GM19467 (cell line): ENCODE results near the gene ABCC4.
A peak's percentile ranks its signal among the peaks of the same experiment; 100 is the strongest.

Experiments used
- ATAC-seq: cut with Tn5 transposase; IDR thresholded peaks from one replicate; pipeline ENCODE4 v1.9.1; 2021; ENCODE audit warnings: mild to moderate bottlenecking, moderate library complexity; ENCODE audit not compliant: unreplicated experiment

Gene ABCC4

GRCh38 chr13:95234242-95234641, 67.0 kb downstream of the ABCC4 start:
- ATAC-seq = peak; percentile 78

GRCh38 chr13:95233026-95233635, 68.1 kb downstream of the ABCC4 start:
- no peak for ATAC-seq

- no peak for ATAC-seq
These were observed 69.9 kb downstream of the ABCC4 start for GRCh38 chr13:95231393-95231792.

- ATAC-seq = no peak
These were observed 71.4 kb downstream of the ABCC4 start for GRCh38 chr13:95229855-95230254.

GRCh38 chr13:95228130-95228529, 73.1 kb downstream of the ABCC4 start:
- no peak for ATAC-seq

GRCh38 chr13:95226932-95227695, 74.1 kb downstream of the ABCC4 start:
- ATAC-seq = peak; percentile 88

GRCh38 chr13:95226476-95226875, 74.8 kb downstream of the ABCC4 start:
- ATAC-seq = no peak

GRCh38 chr13:95226050-95226449, 75.2 kb downstream of the ABCC4 start:
- ATAC-seq = no peak

GRCh38 chr13:95224064-95224463, 77.2 kb downstream of the ABCC4 start:
- ATAC-seq = no peak

GRCh38 chr13:95222733-95223018, 78.6 kb downstream of the ABCC4 start:
- ATAC-seq = no peak

- ATAC-seq = peak; percentile 50
These were observed 79.1 kb downstream of the ABCC4 start for GRCh38 chr13:95221971-95222732.

GRCh38 chr13:95220611-95221010, 80.6 kb downstream of the ABCC4 start:
- no peak for ATAC-seq

GRCh38 chr13:95217920-95218830, 83.1 kb downstream of the ABCC4 start:
- ATAC-seq = no peak

GRCh38 chr13:95216182-95216581, 85.1 kb downstream of the ABCC4 start:
- ATAC-seq = no peak

GRCh38 chr13:95212983-95213850, 88.0 kb downstream of the ABCC4 start:
- no peak for ATAC-seq

GRCh38 chr13:95209109-95209508, 92.1 kb downstream of the ABCC4 start:
- ATAC-seq = no peak

- peak; percentile 85 for ATAC-seq
These were observed 93.4 kb downstream of the ABCC4 start for GRCh38 chr13:95207769-95208366.

GRCh38 chr13:95206116-95206515, 95.1 kb downstream of the ABCC4 start:
- ATAC-seq = no peak

- no peak for ATAC-seq
These were observed 97.0 kb downstream of the ABCC4 start for GRCh38 chr13:95204231-95204765.
